K562 (cell line): ENCODE measurements around the gene SHC1. TPM values are rescaled to one million over a fixed set of nuclear protein-coding genes. Genes with fewer than 3 reads are reported as not detected.

Experiments used
- CEBPG ChIP-seq, 3 experiments: fragments of 200-800 bp in 1 of 3; sonication (Bioruptor generic) in 1 of 3; sonication (generic) in 1 of 3; formaldehyde crosslinking in 1 of 3; IDR thresholded peaks in 2 of 3; conservative IDR thresholded peaks in 1 of 3; 2 replicates each; pipeline versions ENCODE4 v1.6.1 to v1.8.0; 2016 to 2022; ENCODE audit warnings: missing compliant biosample characterization in 2 of 3, missing genetic modification characterization in 2 of 3, mild to moderate bottlenecking in 1 of 3, missing genetic modification reagents in 1 of 3
- LARP7 ChIP-seq: fragments of 450-650 bp; IDR thresholded peaks from 2 replicates; pipeline ENCODE4 v1.6.1; 2016
- SRSF9 ChIP-seq: fragments of 200-400 bp; formaldehyde crosslinking; IDR thresholded peaks from 2 replicates; pipeline ENCODE4 v1.6.1; 2017; ENCODE audit warnings: low read depth, low read length, borderline replicate concordance
- ZKSCAN8 ChIP-seq: fragments of 200-800 bp; sonication (Bioruptor generic); IDR thresholded peaks from 2 replicates; pipeline ENCODE4 v1.6.1; 2016; ENCODE audit warnings: missing genetic modification characterization, missing compliant biosample characterization
- ZNF140 ChIP-seq: fragments of 250-450 bp; sonication (Bioruptor Pico); IDR thresholded peaks from 2 replicates; pipeline ENCODE4 v1.8.0; 2021; ENCODE audit warnings: moderate library complexity, mild to moderate bottlenecking, inconsistent platforms
- polyA plus RNA-seq, 8 experiments: library from polyadenylated mRNA; depleted of rRNA in 4 of 8; stranded (reverse) in 5 of 8; unstranded in 3 of 8; fragments of >200 nt; fragmentation: Nextera tagmentation in 2 of 8; fragmentation: Illumina TruSeq in 1 of 8; extraction: Ambion mirVana in 2 of 8; extraction: Trizol in 1 of 8; gene quantifications; 2 replicates each; pipeline versions ENCODE4 v1.2.1 to v1.2.3, GENCODE V29; 2011 to 2014; ENCODE audit warnings: inconsistent platforms in 1 of 8, missing spikeins in 1 of 8
- total RNA-seq, 7 experiments: library from RNA; depleted of rRNA in 6 of 7; stranded (reverse); fragments of >200 nt in 6 of 7; fragmentation: Illumina TruSeq in 2 of 7; extraction: Trizol in 2 of 7; gene quantifications; 2 replicates each; pipeline versions ENCODE4 v1.2.1 to v1.2.3, GENCODE V29; 2011 to 2021; ENCODE audit warnings: low replicate concordance in 1 of 7
- TF ChIP-seq, protein P1 (sequence below): fragments of 200-800 bp; sonication (Bioruptor generic); IDR thresholded peaks from 2 replicates; pipeline ENCODE4 v1.6.1; 2017; ENCODE audit warnings: missing genetic modification characterization, missing compliant biosample characterization
- TF ChIP-seq, protein P2 (sequence below): fragments of 200-600 bp; sonication (generic); IDR thresholded peaks from one replicate; pipeline ENCODE4 v1.6.1; 2012; ENCODE audit warnings: mild to moderate bottlenecking, low read depth, low read length, inconsistent platforms

SHC1 gene
- total and polyA plus RNA-seq, 9 of the 15 experiments (the other 6 are each of a cell fraction or from before 2014, with no cell fraction given) = 4.1 to 113 (median 51.9) TPM

DNA sequence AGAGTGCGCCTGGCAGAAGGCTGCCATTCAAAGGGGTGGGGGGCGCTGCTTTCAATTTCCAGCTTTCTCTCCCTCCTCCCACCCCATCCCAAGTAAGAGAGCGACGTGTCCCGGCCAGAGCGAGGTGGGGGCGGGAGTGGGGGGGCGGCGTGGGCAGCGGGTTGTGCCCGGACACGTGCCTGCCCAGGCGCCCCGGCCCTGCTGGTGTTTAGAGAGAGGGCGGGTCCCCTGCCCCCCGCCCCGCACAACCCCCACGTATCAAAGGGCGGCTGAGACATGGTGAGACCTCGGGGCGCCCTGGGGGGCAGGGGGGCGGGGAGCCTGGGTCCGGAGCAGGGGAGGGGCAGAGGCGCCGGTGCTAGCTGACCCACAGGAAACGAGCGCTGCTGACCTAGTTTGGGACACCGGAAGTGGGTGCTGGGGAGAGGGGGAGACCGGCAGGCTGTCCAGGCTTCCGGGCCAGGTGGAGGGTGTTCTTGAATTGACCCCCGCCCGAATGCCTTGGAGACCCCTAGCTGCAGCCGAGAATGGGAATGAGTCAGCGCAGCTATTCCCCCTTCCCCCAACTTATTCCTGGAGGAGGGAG lies 33.3 kb upstream of the SHC1 start (continued):
- no peak for TF ChIP-seq ZKSCAN8 (CRISPR knock-in tag)
- TF ChIP-seq CEBPG (CRISPR knock-in tag; IDR thresholded peaks at IDR 0.05) = no peak
- no peak for TF ChIP-seq CEBPG (tag; conservative IDR thresholded peaks at IDR 0.05 in 1 of 2, IDR thresholded peaks at IDR 0.05 in 1 of 2)
- TF ChIP-seq, protein P1, sequence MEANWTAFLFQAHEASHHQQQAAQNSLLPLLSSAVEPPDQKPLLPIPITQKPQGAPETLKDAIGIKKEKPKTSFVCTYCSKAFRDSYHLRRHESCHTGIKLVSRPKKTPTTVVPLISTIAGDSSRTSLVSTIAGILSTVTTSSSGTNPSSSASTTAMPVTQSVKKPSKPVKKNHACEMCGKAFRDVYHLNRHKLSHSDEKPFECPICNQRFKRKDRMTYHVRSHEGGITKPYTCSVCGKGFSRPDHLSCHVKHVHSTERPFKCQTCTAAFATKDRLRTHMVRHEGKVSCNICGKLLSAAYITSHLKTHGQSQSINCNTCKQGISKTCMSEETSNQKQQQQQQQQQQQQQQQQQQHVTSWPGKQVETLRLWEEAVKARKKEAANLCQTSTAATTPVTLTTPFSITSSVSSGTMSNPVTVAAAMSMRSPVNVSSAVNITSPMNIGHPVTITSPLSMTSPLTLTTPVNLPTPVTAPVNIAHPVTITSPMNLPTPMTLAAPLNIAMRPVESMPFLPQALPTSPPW (CRISPR knock-in tag) = peak; percentile 89
- no peak for TF ChIP-seq LARP7
- TF ChIP-seq, protein P2, sequence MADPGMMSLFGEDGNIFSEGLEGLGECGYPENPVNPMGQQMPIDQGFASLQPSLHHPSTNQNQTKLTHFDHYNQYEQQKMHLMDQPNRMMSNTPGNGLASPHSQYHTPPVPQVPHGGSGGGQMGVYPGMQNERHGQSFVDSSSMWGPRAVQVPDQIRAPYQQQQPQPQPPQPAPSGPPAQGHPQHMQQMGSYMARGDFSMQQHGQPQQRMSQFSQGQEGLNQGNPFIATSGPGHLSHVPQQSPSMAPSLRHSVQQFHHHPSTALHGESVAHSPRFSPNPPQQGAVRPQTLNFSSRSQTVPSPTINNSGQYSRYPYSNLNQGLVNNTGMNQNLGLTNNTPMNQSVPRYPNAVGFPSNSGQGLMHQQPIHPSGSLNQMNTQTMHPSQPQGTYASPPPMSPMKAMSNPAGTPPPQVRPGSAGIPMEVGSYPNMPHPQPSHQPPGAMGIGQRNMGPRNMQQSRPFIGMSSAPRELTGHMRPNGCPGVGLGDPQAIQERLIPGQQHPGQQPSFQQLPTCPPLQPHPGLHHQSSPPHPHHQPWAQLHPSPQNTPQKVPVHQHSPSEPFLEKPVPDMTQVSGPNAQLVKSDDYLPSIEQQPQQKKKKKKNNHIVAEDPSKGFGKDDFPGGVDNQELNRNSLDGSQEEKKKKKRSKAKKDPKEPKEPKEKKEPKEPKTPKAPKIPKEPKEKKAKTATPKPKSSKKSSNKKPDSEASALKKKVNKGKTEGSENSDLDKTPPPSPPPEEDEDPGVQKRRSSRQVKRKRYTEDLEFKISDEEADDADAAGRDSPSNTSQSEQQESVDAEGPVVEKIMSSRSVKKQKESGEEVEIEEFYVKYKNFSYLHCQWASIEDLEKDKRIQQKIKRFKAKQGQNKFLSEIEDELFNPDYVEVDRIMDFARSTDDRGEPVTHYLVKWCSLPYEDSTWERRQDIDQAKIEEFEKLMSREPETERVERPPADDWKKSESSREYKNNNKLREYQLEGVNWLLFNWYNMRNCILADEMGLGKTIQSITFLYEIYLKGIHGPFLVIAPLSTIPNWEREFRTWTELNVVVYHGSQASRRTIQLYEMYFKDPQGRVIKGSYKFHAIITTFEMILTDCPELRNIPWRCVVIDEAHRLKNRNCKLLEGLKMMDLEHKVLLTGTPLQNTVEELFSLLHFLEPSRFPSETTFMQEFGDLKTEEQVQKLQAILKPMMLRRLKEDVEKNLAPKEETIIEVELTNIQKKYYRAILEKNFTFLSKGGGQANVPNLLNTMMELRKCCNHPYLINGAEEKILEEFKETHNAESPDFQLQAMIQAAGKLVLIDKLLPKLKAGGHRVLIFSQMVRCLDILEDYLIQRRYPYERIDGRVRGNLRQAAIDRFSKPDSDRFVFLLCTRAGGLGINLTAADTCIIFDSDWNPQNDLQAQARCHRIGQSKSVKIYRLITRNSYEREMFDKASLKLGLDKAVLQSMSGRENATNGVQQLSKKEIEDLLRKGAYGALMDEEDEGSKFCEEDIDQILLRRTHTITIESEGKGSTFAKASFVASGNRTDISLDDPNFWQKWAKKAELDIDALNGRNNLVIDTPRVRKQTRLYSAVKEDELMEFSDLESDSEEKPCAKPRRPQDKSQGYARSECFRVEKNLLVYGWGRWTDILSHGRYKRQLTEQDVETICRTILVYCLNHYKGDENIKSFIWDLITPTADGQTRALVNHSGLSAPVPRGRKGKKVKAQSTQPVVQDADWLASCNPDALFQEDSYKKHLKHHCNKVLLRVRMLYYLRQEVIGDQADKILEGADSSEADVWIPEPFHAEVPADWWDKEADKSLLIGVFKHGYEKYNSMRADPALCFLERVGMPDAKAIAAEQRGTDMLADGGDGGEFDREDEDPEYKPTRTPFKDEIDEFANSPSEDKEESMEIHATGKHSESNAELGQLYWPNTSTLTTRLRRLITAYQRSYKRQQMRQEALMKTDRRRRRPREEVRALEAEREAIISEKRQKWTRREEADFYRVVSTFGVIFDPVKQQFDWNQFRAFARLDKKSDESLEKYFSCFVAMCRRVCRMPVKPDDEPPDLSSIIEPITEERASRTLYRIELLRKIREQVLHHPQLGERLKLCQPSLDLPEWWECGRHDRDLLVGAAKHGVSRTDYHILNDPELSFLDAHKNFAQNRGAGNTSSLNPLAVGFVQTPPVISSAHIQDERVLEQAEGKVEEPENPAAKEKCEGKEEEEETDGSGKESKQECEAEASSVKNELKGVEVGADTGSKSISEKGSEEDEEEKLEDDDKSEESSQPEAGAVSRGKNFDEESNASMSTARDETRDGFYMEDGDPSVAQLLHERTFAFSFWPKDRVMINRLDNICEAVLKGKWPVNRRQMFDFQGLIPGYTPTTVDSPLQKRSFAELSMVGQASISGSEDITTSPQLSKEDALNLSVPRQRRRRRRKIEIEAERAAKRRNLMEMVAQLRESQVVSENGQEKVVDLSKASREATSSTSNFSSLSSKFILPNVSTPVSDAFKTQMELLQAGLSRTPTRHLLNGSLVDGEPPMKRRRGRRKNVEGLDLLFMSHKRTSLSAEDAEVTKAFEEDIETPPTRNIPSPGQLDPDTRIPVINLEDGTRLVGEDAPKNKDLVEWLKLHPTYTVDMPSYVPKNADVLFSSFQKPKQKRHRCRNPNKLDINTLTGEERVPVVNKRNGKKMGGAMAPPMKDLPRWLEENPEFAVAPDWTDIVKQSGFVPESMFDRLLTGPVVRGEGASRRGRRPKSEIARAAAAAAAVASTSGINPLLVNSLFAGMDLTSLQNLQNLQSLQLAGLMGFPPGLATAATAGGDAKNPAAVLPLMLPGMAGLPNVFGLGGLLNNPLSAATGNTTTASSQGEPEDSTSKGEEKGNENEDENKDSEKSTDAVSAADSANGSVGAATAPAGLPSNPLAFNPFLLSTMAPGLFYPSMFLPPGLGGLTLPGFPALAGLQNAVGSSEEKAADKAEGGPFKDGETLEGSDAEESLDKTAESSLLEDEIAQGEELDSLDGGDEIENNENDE = no peak
- TF ChIP-seq SRSF9 = no peak
- no peak for TF ChIP-seq ZNF140 (CRISPR knock-in tag)
